ENCODE data around the gene INSIG1.

INSIG1 gene

GRCh38 chr7:155338632-155339320 lies 41.1 kb downstream of the INSIG1 start:
- Histone ChIP-seq H3K4me3 (ENCODE audit: low read depth in 1 of 2, low read length in 2 of 2) (no peak overlapping the region), H3K4me1 (ENCODE audit: control insufficient read depth in 1 of 2, insufficient read depth in 2 of 2, low read length in 2 of 2) (no peaks in the 10 kb centered on the region), H3K9me3 (ENCODE audit: control insufficient read depth in 1 of 2, low read length in 2 of 2) (no peaks in the 10 kb centered on the region), H3K36me3 (ENCODE audit: control insufficient read depth in 1 of 2, insufficient read depth in 2 of 2, low read length in 2 of 2) (no peaks in the 10 kb centered on the region), H3K27ac (ENCODE audit: low read length) (no peak overlapping the region), H3K27me3 (ENCODE audit: low read depth, low read length) (no peaks in the 10 kb centered on the region)

- Histone ChIP-seq H3K27ac (ENCODE audit: low read length) (no peak overlapping the region), H3K27me3 (ENCODE audit: low read depth, low read length) (no peaks in the 10 kb centered on the region), H3K36me3 (ENCODE audit: control insufficient read depth in 1 of 2, insufficient read depth in 2 of 2, low read length in 2 of 2) (no peaks in the 10 kb centered on the region), H3K9me3 (ENCODE audit: control insufficient read depth in 1 of 2, low read length in 2 of 2) (no peaks in the 10 kb centered on the region), H3K4me3 (ENCODE audit: low read depth in 1 of 2, low read length in 2 of 2) (no peak overlapping the region), H3K4me1 (ENCODE audit: control insufficient read depth in 1 of 2, insufficient read depth in 2 of 2, low read length in 2 of 2) (no peaks in the 10 kb centered on the region)
Observed at GRCh38 chr7:155339474-155339873, 41.8 kb downstream of the INSIG1 start.

- H3K36me3 ChIP-seq (ENCODE audit: control insufficient read depth in 1 of 2, insufficient read depth in 2 of 2, low read length in 2 of 2), result no peaks in the 10 kb centered on the region
- H3K27me3 ChIP-seq (ENCODE audit: low read depth, low read length), result no peaks in the 10 kb centered on the region
- H3K9me3 ChIP-seq (ENCODE audit: control insufficient read depth in 1 of 2, low read length in 2 of 2), result no peaks in the 10 kb centered on the region
- no peak overlapping the region for H3K27ac ChIP-seq (ENCODE audit: low read length)
- no peak overlapping the region for H3K4me3 ChIP-seq (ENCODE audit: low read depth in 1 of 2, low read length in 2 of 2)
- no peaks in the 10 kb centered on the region for H3K4me1 ChIP-seq (ENCODE audit: control insufficient read depth in 1 of 2, insufficient read depth in 2 of 2, low read length in 2 of 2)
Observed at GRCh38 chr7:155340071-155340531, 42.4 kb downstream of the INSIG1 start.

GRCh38 chr7:155340721-155341120 lies 43.0 kb downstream of the INSIG1 start:
- Histone ChIP-seq H3K27ac (ENCODE audit: low read length) (no peak overlapping the region), H3K9me3 (ENCODE audit: control insufficient read depth in 1 of 2, low read length in 2 of 2) (no peaks in the 10 kb centered on the region), H3K36me3 (ENCODE audit: control insufficient read depth in 1 of 2, insufficient read depth in 2 of 2, low read length in 2 of 2) (no peaks in the 10 kb centered on the region), H3K4me3 (ENCODE audit: low read depth in 1 of 2, low read length in 2 of 2) (no peak overlapping the region), H3K4me1 (ENCODE audit: control insufficient read depth in 1 of 2, insufficient read depth in 2 of 2, low read length in 2 of 2) (no peaks in the 10 kb centered on the region), H3K27me3 (ENCODE audit: low read depth, low read length) (peaks cover 5% of the 10 kb centered on the region)

GRCh38 chr7:155341463-155341983 lies 43.8 kb downstream of the INSIG1 start:
- peaks cover 11% of the 10 kb centered on the region for H3K27me3 ChIP-seq (ENCODE audit: low read depth, low read length)
- no peak overlapping the region for H3K4me3 ChIP-seq (ENCODE audit: low read depth in 1 of 2, low read length in 2 of 2)
- H3K27ac ChIP-seq (ENCODE audit: low read length), result no peak overlapping the region
- H3K9me3 ChIP-seq (ENCODE audit: control insufficient read depth in 1 of 2, low read length in 2 of 2), result no peaks in the 10 kb centered on the region
- H3K36me3 ChIP-seq (ENCODE audit: control insufficient read depth in 1 of 2, insufficient read depth in 2 of 2, low read length in 2 of 2), result no peaks in the 10 kb centered on the region
- no peaks in the 10 kb centered on the region for H3K4me1 ChIP-seq (ENCODE audit: control insufficient read depth in 1 of 2, insufficient read depth in 2 of 2, low read length in 2 of 2)

GRCh38 chr7:155342313-155342712 lies 44.6 kb downstream of the INSIG1 start:
- Histone ChIP-seq H3K27me3 (ENCODE audit: low read depth, low read length) (peaks cover 11% of the 10 kb centered on the region), H3K9me3 (ENCODE audit: control insufficient read depth in 1 of 2, low read length in 2 of 2) (no peaks in the 10 kb centered on the region), H3K4me3 (ENCODE audit: low read depth in 1 of 2, low read length in 2 of 2) (no peak overlapping the region), H3K27ac (ENCODE audit: low read length) (no peak overlapping the region), H3K36me3 (ENCODE audit: control insufficient read depth in 1 of 2, insufficient read depth in 2 of 2, low read length in 2 of 2) (no peaks in the 10 kb centered on the region), H3K4me1 (ENCODE audit: control insufficient read depth in 1 of 2, insufficient read depth in 2 of 2, low read length in 2 of 2) (no peaks in the 10 kb centered on the region)

GRCh38 chr7:155343150-155343549 lies 45.5 kb downstream of the INSIG1 start:
- Histone ChIP-seq H3K27me3 (ENCODE audit: low read depth, low read length) (peaks cover 11% of the 10 kb centered on the region), H3K36me3 (ENCODE audit: control insufficient read depth in 1 of 2, insufficient read depth in 2 of 2, low read length in 2 of 2) (no peaks in the 10 kb centered on the region), H3K27ac (ENCODE audit: low read length) (no peak overlapping the region), H3K9me3 (ENCODE audit: control insufficient read depth in 1 of 2, low read length in 2 of 2) (no peaks in the 10 kb centered on the region), H3K4me3 (ENCODE audit: low read depth in 1 of 2, low read length in 2 of 2) (no peak overlapping the region), H3K4me1 (ENCODE audit: control insufficient read depth in 1 of 2, insufficient read depth in 2 of 2, low read length in 2 of 2) (no peaks in the 10 kb centered on the region)

- no peak overlapping the region for H3K27ac ChIP-seq (ENCODE audit: low read length)
- no peaks in the 10 kb centered on the region for H3K36me3 ChIP-seq (ENCODE audit: control insufficient read depth in 1 of 2, insufficient read depth in 2 of 2, low read length in 2 of 2)
- H3K4me3 ChIP-seq (ENCODE audit: low read depth in 1 of 2, low read length in 2 of 2), result no peak overlapping the region
- H3K4me1 ChIP-seq (ENCODE audit: control insufficient read depth in 1 of 2, insufficient read depth in 2 of 2, low read length in 2 of 2), result no peaks in the 10 kb centered on the region
- H3K27me3 ChIP-seq (ENCODE audit: low read depth, low read length), result peaks cover 11% of the 10 kb centered on the region
- no peaks in the 10 kb centered on the region for H3K9me3 ChIP-seq (ENCODE audit: control insufficient read depth in 1 of 2, low read length in 2 of 2)
Observed at GRCh38 chr7:155343661-155344121, 46.0 kb downstream of the INSIG1 start.

GRCh38 chr7:155344270-155344617 lies 46.6 kb downstream of the INSIG1 start:
- H3K4me3 ChIP-seq (ENCODE audit: low read depth in 1 of 2, low read length in 2 of 2), result peak overlapping the region in 1 of 2 donors; percentile 49
- no peaks in the 10 kb centered on the region for H3K4me1 ChIP-seq (ENCODE audit: control insufficient read depth in 1 of 2, insufficient read depth in 2 of 2, low read length in 2 of 2)
- peaks cover 11% of the 10 kb centered on the region for H3K27me3 ChIP-seq (ENCODE audit: low read depth, low read length)
- no peak overlapping the region for H3K27ac ChIP-seq (ENCODE audit: low read length)
- H3K36me3 ChIP-seq (ENCODE audit: control insufficient read depth in 1 of 2, insufficient read depth in 2 of 2, low read length in 2 of 2), result no peaks in the 10 kb centered on the region
- H3K9me3 ChIP-seq (ENCODE audit: control insufficient read depth in 1 of 2, low read length in 2 of 2), result no peaks in the 10 kb centered on the region

GRCh38 chr7:155344618-155345433 lies 47.1 kb downstream of the INSIG1 start:
- peaks cover 12% of the 10 kb centered on the region for H3K27me3 ChIP-seq (ENCODE audit: low read depth, low read length)
- H3K9me3 ChIP-seq (ENCODE audit: control insufficient read depth in 1 of 2, low read length in 2 of 2), result no peaks in the 10 kb centered on the region
- no peaks in the 10 kb centered on the region for H3K36me3 ChIP-seq (ENCODE audit: control insufficient read depth in 1 of 2, insufficient read depth in 2 of 2, low read length in 2 of 2)
- H3K4me3 ChIP-seq (ENCODE audit: low read depth in 1 of 2, low read length in 2 of 2), result peak overlapping the region in 1 of 2 donors; percentile 49
- no peak overlapping the region for H3K27ac ChIP-seq (ENCODE audit: low read length)
- no peaks in the 10 kb centered on the region for H3K4me1 ChIP-seq (ENCODE audit: control insufficient read depth in 1 of 2, insufficient read depth in 2 of 2, low read length in 2 of 2)

GRCh38 chr7:155345490-155345889 lies 47.8 kb downstream of the INSIG1 start:
- Histone ChIP-seq H3K4me3 (ENCODE audit: low read depth in 1 of 2, low read length in 2 of 2) (no peak overlapping the region), H3K4me1 (ENCODE audit: control insufficient read depth in 1 of 2, insufficient read depth in 2 of 2, low read length in 2 of 2) (no peaks in the 10 kb centered on the region), H3K9me3 (ENCODE audit: control insufficient read depth in 1 of 2, low read length in 2 of 2) (no peaks in the 10 kb centered on the region), H3K27me3 (ENCODE audit: low read depth, low read length) (peaks cover 14% of the 10 kb centered on the region), H3K27ac (ENCODE audit: low read length) (no peak overlapping the region), H3K36me3 (ENCODE audit: control insufficient read depth in 1 of 2, insufficient read depth in 2 of 2, low read length in 2 of 2) (no peaks in the 10 kb centered on the region)

All from muscle layer of duodenum (tissue), 2 donors.